Lower lobe of right lung (tissue), 2 donors: ENCODE results near the gene IRAK4. TPM values are rescaled to one million over a fixed set of nuclear protein-coding genes. Genes with fewer than 3 reads are reported as not detected.

Source experiments
- ATAC-seq, 2 donors: fragments of 200-7000 bp; cut with Tn5 transposase; one replicate each; pipeline ENCODE4 v1.9.1; 2020 to 2022; ENCODE audit warnings: mild to moderate bottlenecking in 2 of 2, moderate library complexity in 2 of 2
- DNase-seq: peaks from one replicate; pipeline ENCODE4 v3.0.0-alpha.2; 2020
- H3K27ac ChIP-seq: fragments of 200-600 bp; one replicate; pipeline ENCODE4 v1.8.0; 2022
- H3K27me3 ChIP-seq: fragments of 200-600 bp; one replicate; pipeline ENCODE4 v1.8.0; 2022; ENCODE audit warnings: low read depth
- H3K36me3 ChIP-seq: fragments of 200-600 bp; one replicate; pipeline ENCODE4 v1.8.0; 2022; ENCODE audit warnings: mild to moderate bottlenecking
- H3K4me1 ChIP-seq: fragments of 200-600 bp; one replicate; pipeline ENCODE4 v1.8.0; 2022
- H3K4me3 ChIP-seq: fragments of 200-600 bp; one replicate; pipeline ENCODE4 v1.8.0; 2022; ENCODE audit warnings: mild to moderate bottlenecking
- H3K9me3 ChIP-seq: fragments of 200-600 bp; one replicate; pipeline ENCODE4 v1.8.0; 2022
- CTCF ChIP-seq: fragments of 200-600 bp; IDR thresholded peaks from one replicate; pipeline ENCODE4 v1.8.0; 2022; ENCODE audit warnings: antibody characterized with exemption, mild to moderate bottlenecking
- intact Hi-C: fragments of 100-400 bp; cut with DNase I; formaldehyde crosslinking; loops from one replicate; pipeline ENCODE4 v1.11.0; 2022
- total RNA-seq: library from RNA; stranded (reverse); fragmentation: NEBNext Ultra II Directional; extraction: Animal tissue kit (Norgen Biotek cat#: 25700); gene quantifications from one replicate; pipeline ENCODE4 v1.2.1, GENCODE V29; 2021
- donor health status: DM: no; HTN: yes; CAD: no; lungs with severe emphysema.

IRAK4 gene
- total RNA-seq, 1 donor from 2014 or later = 23.2 TPM

GRCh38 chr12:43764528-43764927 is 5.8 kb downstream of the IRAK4 start:
- Histone ChIP-seq H3K4me3 (no peak overlapping the region), H3K27ac (no peak overlapping the region), H3K27me3 (no peaks in the 10 kb centered on the region), H3K36me3 (peaks cover 13% of the 10 kb centered on the region), H3K4me1 (peaks cover 33% of the 10 kb centered on the region), H3K9me3 (no peaks in the 10 kb centered on the region)
- DNase-seq (no peak), ATAC-seq (no peak)
- intact Hi-C loops = no loop called here
- TF ChIP-seq CTCF = no peak

- Histone ChIP-seq H3K4me1 (peaks cover 15% of the 10 kb centered on the region), H3K27me3 (no peaks in the 10 kb centered on the region), H3K27ac (no peak overlapping the region), H3K9me3 (no peaks in the 10 kb centered on the region), H3K36me3 (peaks cover 28% of the 10 kb centered on the region), H3K4me3 (no peak overlapping the region)
- no peak for TF ChIP-seq CTCF
- DNase-seq = no peak
- intact Hi-C loops = no loop called here
- ATAC-seq = no peak
Observed at GRCh38 chr12:43766291-43766690, 7.5 kb downstream of the IRAK4 start.

- Histone ChIP-seq H3K27ac (no peak overlapping the region), H3K9me3 (no peaks in the 10 kb centered on the region), H3K4me1 (no peaks in the 10 kb centered on the region), H3K4me3 (no peak overlapping the region), H3K27me3 (no peaks in the 10 kb centered on the region), H3K36me3 (peaks cover 86% of the 10 kb centered on the region)
- intact Hi-C loops = no loop called here
- peak; percentile 28 for TF ChIP-seq CTCF
- DNase-seq (no peak), ATAC-seq (peak in 1 of 2 donors; percentile 60)
Observed at GRCh38 chr12:43776498-43776897, 17.7 kb downstream of the IRAK4 start.

- Histone ChIP-seq H3K4me3 (no peak overlapping the region), H3K27ac (no peak overlapping the region), H3K4me1 (no peaks in the 10 kb centered on the region), H3K9me3 (no peaks in the 10 kb centered on the region), H3K36me3 (peaks cover 64% of the 10 kb centered on the region), H3K27me3 (no peaks in the 10 kb centered on the region)
- DNase-seq = no peak
- intact Hi-C loops = no loop called here
- TF ChIP-seq CTCF = no peak
- no peak for ATAC-seq
Observed at GRCh38 chr12:43786899-43787693, 28.3 kb downstream of the IRAK4 start.

GRCh38 chr12:43789941-43790340 is 31.2 kb downstream of the IRAK4 start:
- Histone ChIP-seq H3K27me3 (no peaks in the 10 kb centered on the region), H3K4me3 (no peak overlapping the region), H3K4me1 (no peaks in the 10 kb centered on the region), H3K27ac (no peak overlapping the region), H3K36me3 (peaks cover 45% of the 10 kb centered on the region), H3K9me3 (no peaks in the 10 kb centered on the region)
- intact Hi-C loops = no loop called here
- DNase-seq = no peak
- no peak for ATAC-seq
- no peak for TF ChIP-seq CTCF
